LNCAP (cell line): ENCODE measurements around the gene PJVK.

Experiments
- CTCF ChIP-seq: fragments of 450-650 bp; IDR thresholded peaks from 2 replicates; pipeline ENCODE4 v1.5.1; 2017; ENCODE audit warnings: mild to moderate bottlenecking

PJVK gene

DNA sequence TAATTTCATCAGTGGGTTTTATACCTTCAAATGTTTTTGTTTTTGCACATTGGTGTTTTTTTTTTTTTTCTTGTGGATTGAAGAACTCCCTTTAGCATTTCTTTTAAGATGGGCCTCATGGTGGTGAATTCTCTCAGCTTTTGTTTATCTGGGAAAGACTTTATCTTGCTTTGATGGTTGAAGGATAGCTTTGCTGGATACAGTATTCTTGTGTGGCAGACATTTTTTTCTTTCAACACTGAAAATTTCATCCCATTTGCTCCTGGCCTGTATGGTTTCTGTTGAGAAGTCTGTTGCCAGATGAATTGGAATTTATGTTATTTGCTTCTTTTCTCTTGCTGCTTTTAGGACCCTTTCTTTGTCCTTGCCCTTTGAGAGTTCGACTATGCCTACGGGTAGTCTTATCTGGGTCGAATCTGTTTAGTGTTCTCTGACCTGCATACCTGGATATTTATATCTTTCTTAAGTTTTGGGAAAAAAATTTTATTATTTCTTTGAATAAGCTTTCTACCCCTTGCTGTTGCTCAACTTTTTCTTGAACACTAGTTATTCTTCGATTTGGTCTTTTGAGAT, 25.8 kb upstream of the PJVK start:
- no peak for TF ChIP-seq CTCF

GRCh38 chr2:178426388-178426787, 24.8 kb upstream of the PJVK start:
- no peak for TF ChIP-seq CTCF

DNA sequence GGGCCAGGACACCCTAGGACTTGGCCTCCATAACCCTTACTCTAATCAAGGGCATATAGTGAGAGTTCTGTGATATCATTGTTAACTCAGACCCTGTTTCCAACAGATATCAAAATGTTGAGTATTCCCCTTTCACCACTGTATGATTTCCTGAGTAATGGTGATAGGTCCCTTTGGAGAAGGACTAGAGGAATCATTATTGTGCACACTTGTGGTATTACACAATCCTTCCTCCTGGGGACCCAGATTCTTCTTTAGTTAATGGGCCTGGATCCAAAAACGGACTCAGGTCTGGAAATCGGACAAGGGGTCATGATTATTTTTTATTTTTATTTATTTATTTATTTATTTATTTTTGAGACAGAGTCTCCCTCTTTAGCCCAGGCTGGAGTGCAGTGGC, 23.7 kb upstream of the PJVK start:
- TF ChIP-seq CTCF: no peak

- no peak for TF ChIP-seq CTCF
Measured at GRCh38 chr2:178428396-178428806, 22.8 kb upstream of the PJVK start.

- no peak for TF ChIP-seq CTCF
Measured at GRCh38 chr2:178429336-178429735, 21.8 kb upstream of the PJVK start.

- no peak for TF ChIP-seq CTCF
Measured at GRCh38 chr2:178436662-178437061, 14.5 kb upstream of the PJVK start.

DNA sequence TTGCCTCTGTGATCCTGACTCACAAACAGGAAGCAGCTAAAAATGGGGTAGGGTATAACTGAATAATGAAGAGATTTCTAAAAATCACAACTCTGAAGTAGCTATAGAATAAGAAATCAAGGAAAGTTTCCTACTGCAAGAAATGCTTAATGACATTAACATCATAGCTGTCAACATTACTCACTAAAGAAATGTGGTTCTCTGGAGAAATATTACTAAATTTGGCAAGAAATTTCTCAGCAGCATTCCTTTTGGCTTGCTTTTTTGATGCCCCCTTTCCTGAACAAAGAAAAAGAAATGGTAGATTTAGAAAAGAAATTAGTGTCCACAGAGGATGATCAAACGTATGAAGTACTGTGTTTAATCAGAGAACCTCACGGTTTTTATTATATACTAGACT, 9.8 kb upstream of the PJVK start:
- TF ChIP-seq CTCF: no peak
